HepG2 (cell line): ENCODE results near the gene KBTBD13.

Source experiments
- CTCF ChIP-seq: sonication (generic); formaldehyde crosslinking; IDR thresholded peaks from 2 replicates; pipeline ENCODE4 v1.5.0; 2020; ENCODE audit warnings: mild to moderate bottlenecking, missing genetic modification reagents, moderate library complexity
- DPF2 ChIP-seq: sonication (generic); formaldehyde crosslinking; IDR thresholded peaks from 2 replicates; pipeline ENCODE4 v1.4.0; 2020; ENCODE audit warnings: mild to moderate bottlenecking, low read depth, missing genetic modification reagents, borderline replicate concordance
- MAFK ChIP-seq, 2 experiments: IDR thresholded peaks in 1 of 2; conservative IDR thresholded peaks in 1 of 2; 2 replicates each; pipeline ENCODE4 v1.6.1; 2011; ENCODE audit warnings: improper control_type of control experiment in 2 of 2, low read length in 2 of 2
- NFYB ChIP-seq: sonication (generic); formaldehyde crosslinking; IDR thresholded peaks from 2 replicates; pipeline ENCODE4 v1.4.0; 2020; ENCODE audit warnings: missing genetic modification reagents
- POLR2AphosphoS5 ChIP-seq: IDR thresholded peaks from 2 replicates; pipeline ENCODE4 v1.6.1; 2012; ENCODE audit warnings: low read depth, low read length
- SMAD3 ChIP-seq: sonication (generic); formaldehyde crosslinking; IDR thresholded peaks from 2 replicates; pipeline ENCODE4 v1.4.0; 2020; ENCODE audit warnings: missing genetic modification reagents
- ZNF883 ChIP-seq: sonication (generic); formaldehyde crosslinking; IDR thresholded peaks from 2 replicates; pipeline ENCODE4 v1.5.1; 2020; ENCODE audit warnings: mild to moderate bottlenecking, missing genetic modification reagents; ENCODE audit errors: not compliant biosample characterization

- TF ChIP-seq SMAD3 (CRISPR knock-in tag) (no peak), CTCF (CRISPR knock-in tag) (no peak), DPF2 (CRISPR knock-in tag) (no peak), NFYB (CRISPR knock-in tag) (no peak), POLR2AphosphoS5 (no peak), MAFK (conservative IDR thresholded peaks at IDR 0.05 in 1 of 2, IDR thresholded peaks at IDR 0.05 in 1 of 2; ENCODE audit: low read length in 2 of 2) (no peak), ZNF883 (no peak)
Observed at GRCh38 chr15:65094294-65094995, 17.9 kb downstream of the KBTBD13 start.
